Gastrocnemius medialis (tissue), 4 donors: Measurements from ENCODE around the gene IL20RA.

ENCODE experiments used
- CTCF ChIP-seq, 5 experiments: fragments of 450-650 bp in 3 of 5; fragments of 200-600 bp in 2 of 5; sonication (generic) in 2 of 5; IDR thresholded peaks in 4 of 5; conservative IDR thresholded peaks in 1 of 5; 1 replicate in 4 of 5; 2 replicates in 1 of 5; pipeline ENCODE4 v1.5.1; 2016 to 2019; ENCODE audit warnings: antibody characterized with exemption in 5 of 5, mild to moderate bottlenecking in 3 of 5, moderate library complexity in 3 of 5
- POLR2A ChIP-seq, 2 donors: fragments of 450-650 bp; IDR thresholded peaks; one replicate each; pipeline ENCODE4 v1.6.1; 2017; ENCODE audit warnings: antibody characterized with exemption in 2 of 2, mild to moderate bottlenecking in 2 of 2, moderate library complexity in 2 of 2

GRCh38 chr6:136968837-136969236 is 75.9 kb downstream of the IL20RA start:
- TF ChIP-seq CTCF (IDR thresholded peaks at IDR 0.05 in 4 of 5, conservative IDR thresholded peaks at IDR 0.05 in 1 of 5) (no peak), POLR2A (IDR thresholded peaks at IDR 0.05) (no peak)
